HUES48 (cell line): ENCODE results near the gene TBC1D9B.

Experiments
- H3K27ac ChIP-seq: one replicate; pipeline ENCODE4 v1.7.0; 2013; ENCODE audit warnings: low read depth, low read length, inconsistent platforms
- H3K27me3 ChIP-seq: 2 replicates; pipeline ENCODE4 v1.6.1; 2013; ENCODE audit warnings: mild to moderate bottlenecking, low read length; ENCODE audit not compliant: control insufficient read depth, insufficient read depth
- H3K36me3 ChIP-seq: 2 replicates; pipeline ENCODE4 v1.6.1; 2013; ENCODE audit warnings: low read length; ENCODE audit not compliant: control insufficient read depth, insufficient read depth
- H3K4me1 ChIP-seq: 2 replicates; pipeline ENCODE4 v1.6.1; 2013; ENCODE audit warnings: mild to moderate bottlenecking, low read length; ENCODE audit not compliant: control insufficient read depth, insufficient read depth
- H3K4me3 ChIP-seq: 2 replicates; pipeline ENCODE4 v1.5.1; 2013; ENCODE audit warnings: mild to moderate bottlenecking, low read depth, low read length
- H3K9ac ChIP-seq: 2 replicates; pipeline ENCODE4 v1.6.1; 2013; ENCODE audit warnings: mild to moderate bottlenecking, low read depth, low read length, moderate library complexity
- H3K9me3 ChIP-seq: 2 replicates; pipeline ENCODE4 v1.6.1; 2013; ENCODE audit warnings: low read length; ENCODE audit not compliant: control insufficient read depth, insufficient read depth

The TBC1D9B gene

DNA sequence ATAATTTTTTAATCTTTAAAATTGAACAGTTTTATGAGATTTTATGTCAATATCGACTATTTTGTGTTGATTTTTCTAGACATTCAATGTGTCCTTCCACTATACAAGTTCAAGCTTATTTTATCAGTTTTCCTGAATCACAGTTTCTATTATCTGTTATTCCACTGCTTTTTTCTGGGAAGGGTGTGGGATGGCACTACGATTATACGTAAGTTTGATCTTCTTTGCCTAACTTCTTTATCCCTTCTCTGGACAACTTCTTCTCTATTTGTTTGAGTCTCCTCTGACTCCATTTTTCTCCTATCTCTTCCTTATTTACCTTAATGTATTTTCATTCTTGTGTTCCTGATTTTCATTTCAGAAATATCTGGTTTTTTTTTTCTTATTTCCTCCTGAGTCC lies 24.5 kb downstream of the TBC1D9B start:
- peaks cover 63% of the 10 kb centered on the region for H3K36me3 ChIP-seq
- no peaks in the 10 kb centered on the region for H3K27me3 ChIP-seq
- no peak overlapping the region for H3K4me3 ChIP-seq
- H3K27ac ChIP-seq, result no peak overlapping the region
- peaks cover 25% of the 10 kb centered on the region for H3K9me3 ChIP-seq
- no peak overlapping the region for H3K9ac ChIP-seq
- no peaks in the 10 kb centered on the region for H3K4me1 ChIP-seq

DNA sequence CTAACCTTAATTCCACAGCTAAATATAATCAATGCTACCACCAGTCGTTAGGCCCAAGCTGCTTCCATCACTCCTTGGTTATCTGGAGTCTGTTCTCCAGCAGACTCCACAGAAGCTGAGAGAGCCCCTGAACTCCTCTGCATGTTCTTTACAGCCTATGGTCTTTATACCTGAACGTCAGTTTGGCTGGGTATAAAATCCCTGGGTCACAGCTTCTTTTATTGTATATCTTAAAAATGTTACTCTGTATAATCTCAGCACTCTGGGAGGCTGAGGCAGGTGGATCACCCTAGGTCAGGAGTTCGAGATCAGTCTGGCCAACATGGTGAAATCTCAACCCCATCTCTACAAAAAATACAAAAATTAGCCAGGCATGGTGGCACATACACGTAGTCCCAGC lies 25.4 kb downstream of the TBC1D9B start:
- Histone ChIP-seq H3K4me3 (no peak overlapping the region), H3K27me3 (no peaks in the 10 kb centered on the region), H3K27ac (no peak overlapping the region), H3K36me3 (peaks cover 61% of the 10 kb centered on the region), H3K9me3 (peaks cover 25% of the 10 kb centered on the region), H3K4me1 (no peaks in the 10 kb centered on the region), H3K9ac (no peak overlapping the region)

DNA sequence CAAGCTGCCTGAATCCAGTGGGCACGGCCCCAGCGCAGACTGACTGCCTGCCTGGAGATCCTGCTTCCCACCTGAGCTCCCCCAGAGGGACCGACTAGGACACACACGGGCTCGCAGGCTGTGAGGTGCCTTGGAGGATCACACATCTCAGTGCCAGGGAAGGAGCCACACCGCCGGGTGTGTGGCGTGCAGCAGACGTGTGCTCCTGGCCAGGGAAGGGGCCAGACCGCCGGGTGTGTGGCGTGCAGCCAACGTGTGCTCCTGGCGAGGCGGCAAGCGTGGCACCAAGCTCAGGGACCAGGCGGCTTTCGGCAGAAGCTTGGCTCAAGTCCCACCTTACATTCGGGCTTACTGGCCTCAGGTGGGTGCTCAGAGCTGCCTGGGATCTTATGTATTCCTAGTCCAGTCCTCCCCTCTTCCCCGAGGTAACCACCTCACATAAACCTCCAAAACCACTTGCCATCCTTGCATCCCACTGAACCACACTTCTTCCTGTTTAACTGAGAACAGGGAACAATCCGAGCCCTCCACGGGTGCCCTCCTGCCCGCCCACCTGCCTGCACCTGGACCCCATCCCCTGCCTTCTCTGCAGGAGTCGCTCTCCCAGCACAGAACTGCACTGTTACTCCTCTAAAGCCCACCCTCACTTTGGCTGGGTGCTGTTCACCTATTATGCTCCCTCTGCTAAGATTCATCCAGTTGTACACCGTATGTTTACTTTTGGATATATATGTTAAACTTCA lies 26.7 kb downstream of the TBC1D9B start:
- no peaks in the 10 kb centered on the region for H3K4me1 ChIP-seq
- H3K36me3 ChIP-seq, result peaks cover 54% of the 10 kb centered on the region
- H3K9ac ChIP-seq, result no peak overlapping the region
- peaks cover 25% of the 10 kb centered on the region for H3K9me3 ChIP-seq
- H3K27me3 ChIP-seq, result no peaks in the 10 kb centered on the region
- H3K4me3 ChIP-seq, result no peak overlapping the region
- no peak overlapping the region for H3K27ac ChIP-seq

DNA sequence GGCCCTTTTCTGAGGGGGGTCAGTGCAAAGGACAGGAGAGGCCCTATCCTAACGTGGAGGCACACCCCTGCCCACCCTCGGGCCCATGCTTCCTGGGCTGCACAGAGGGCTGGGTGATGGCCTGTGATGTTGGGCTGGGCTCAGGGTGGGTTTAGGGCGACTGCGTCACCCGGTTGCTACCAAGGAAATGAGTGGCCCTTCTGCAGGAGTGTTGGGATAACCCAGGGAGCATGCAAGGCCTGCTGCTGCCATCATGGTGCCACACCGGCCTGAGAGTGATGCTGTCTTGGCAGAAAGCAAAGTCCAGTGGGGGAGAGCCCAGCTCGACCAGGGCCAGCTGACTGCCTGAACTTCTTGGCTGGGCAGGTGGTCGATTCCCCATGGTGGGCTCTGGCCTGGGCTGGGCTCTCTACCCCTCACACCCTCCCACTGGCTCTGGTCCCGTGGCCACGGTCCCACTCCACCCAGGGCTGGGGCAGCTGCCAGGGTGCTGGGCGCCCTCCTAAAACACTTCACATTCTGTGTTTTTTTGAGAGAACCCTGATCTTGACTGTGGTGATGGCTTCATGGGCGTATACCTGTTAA lies 27.5 kb downstream of the TBC1D9B start:
- Histone ChIP-seq H3K36me3 (peaks cover 56% of the 10 kb centered on the region), H3K27me3 (no peaks in the 10 kb centered on the region), H3K9me3 (peaks cover 25% of the 10 kb centered on the region), H3K9ac (no peak overlapping the region), H3K27ac (no peak overlapping the region), H3K4me1 (no peaks in the 10 kb centered on the region), H3K4me3 (no peak overlapping the region)

DNA sequence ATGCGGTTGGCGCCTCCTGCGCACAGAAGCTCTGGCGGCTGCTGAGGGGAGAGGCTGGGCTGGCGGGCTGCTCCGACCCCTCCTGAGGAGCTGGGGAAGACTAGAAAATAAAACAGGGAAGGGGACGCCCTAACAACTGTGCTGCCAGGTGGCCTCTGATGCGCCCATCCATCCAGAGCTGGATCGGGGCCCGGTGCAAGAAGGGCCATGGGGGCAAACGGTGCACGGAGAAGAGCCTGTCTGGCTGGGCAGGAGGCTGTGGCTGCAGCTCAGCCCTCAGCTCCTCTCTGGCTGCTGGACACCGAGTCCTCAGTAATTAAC lies 28.0 kb downstream of the TBC1D9B start:
- H3K27me3 ChIP-seq, result no peaks in the 10 kb centered on the region
- peaks cover 22% of the 10 kb centered on the region for H3K9me3 ChIP-seq
- no peak overlapping the region for H3K9ac ChIP-seq
- H3K27ac ChIP-seq, result no peak overlapping the region
- H3K4me1 ChIP-seq, result no peaks in the 10 kb centered on the region
- H3K4me3 ChIP-seq, result no peak overlapping the region
- peaks cover 57% of the 10 kb centered on the region for H3K36me3 ChIP-seq

DNA sequence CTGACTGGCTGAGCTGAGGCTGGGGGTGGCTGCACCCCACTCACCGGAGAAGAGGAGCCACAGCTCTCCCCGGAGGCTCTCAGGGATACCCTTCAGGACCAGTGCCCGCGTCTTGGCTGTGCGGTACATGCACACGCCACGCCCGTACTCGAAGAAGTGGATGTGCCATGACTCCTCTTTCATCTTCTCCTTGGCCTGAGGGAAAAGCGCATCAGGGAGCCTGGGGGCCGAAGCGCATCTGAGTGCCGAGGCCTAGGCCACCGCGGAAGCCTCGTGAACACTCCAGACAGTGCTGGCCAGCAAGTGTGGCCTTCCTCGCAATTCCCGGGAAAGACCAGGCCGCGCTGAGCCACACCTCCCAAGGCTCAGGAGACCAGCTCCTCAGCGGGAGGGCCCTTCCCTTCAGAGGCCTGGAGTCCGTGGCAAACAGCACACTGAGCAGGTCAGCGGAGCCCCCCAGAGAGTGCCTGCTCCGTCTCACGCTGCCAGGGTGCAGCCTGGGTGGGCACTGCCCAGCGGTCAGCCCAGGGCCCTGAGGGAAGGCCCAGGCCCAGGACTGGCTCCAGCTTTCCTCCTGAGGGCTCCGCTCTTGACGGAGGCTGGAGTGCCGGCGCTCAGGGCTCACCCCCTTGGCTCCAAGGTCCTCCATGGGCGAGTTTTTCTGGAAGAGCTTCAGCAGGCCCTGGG lies 28.6 kb downstream of the TBC1D9B start:
- H3K36me3 ChIP-seq, result peaks cover 57% of the 10 kb centered on the region
- no peak overlapping the region for H3K9ac ChIP-seq

DNA sequence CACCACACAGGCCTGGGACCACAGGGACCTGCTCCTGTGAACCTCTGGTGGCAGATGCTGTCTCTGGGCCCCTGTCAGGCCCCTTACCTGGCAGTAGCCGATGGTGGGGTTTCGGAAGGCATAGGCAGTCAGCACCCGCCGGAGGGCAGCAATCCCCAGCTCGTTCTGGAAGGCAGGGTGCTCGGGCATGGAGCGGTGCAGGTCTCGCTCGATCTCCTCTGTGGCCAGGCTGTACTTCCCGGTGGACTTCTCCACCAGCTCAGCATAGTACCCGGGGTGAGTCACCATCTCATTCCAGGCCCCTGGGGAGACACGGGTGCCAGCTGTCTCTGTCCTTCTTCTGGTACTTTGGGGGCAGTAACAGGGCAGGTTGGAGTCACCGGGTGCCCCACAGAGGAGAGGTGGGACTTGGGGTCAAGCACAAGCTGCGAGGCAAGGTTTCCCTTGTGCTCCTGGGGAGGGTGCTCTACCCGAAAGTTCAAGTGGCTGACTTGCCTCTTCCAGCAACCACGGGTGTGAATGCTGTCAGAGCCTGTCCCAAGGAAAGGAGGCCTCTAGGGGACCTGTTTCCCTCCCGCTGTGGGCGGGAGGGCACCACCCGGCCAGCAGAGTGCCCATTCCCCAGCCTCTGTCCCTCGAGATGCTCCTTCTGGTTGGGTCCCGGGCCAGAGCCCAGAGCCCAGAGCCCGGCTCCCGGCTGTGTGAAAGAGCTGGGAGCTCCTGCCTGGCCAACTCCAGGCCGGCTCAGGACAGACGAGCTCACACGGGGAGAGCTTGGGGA lies 29.3 kb downstream of the TBC1D9B start:
- H3K27ac ChIP-seq, result no peak overlapping the region

More for the DNA sequence above, 28.6 kb downstream of the TBC1D9B start:
- H3K4me3 ChIP-seq, result no peak overlapping the region
- no peaks in the 10 kb centered on the region for H3K27me3 ChIP-seq
- H3K4me1 ChIP-seq, result no peaks in the 10 kb centered on the region
- H3K27ac ChIP-seq, result no peak overlapping the region
- H3K9me3 ChIP-seq, result peaks cover 17% of the 10 kb centered on the region

DNA sequence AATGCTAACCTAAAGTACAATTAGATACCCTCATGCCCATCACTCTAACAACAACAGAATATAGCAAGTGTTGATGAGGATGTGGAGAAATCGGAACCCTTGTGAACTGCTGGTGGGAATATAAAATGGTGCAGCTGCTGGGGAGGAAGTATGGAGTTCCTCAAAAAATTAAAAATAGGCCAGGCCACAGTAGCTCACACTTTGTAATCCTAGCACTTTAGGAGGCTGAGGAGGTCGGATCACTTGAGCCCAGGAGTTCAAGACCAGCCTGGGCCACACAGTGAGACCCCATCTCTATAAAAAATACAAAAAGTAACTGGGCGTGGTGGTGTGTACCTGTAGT lies 31.1 kb downstream of the TBC1D9B start:
- H3K27me3 ChIP-seq, result no peaks in the 10 kb centered on the region
- no peak overlapping the region for H3K27ac ChIP-seq
- H3K9me3 ChIP-seq, result no peaks in the 10 kb centered on the region
- no peak overlapping the region for H3K9ac ChIP-seq
- no peaks in the 10 kb centered on the region for H3K4me1 ChIP-seq
- no peak overlapping the region for H3K4me3 ChIP-seq
- peaks cover 64% of the 10 kb centered on the region for H3K36me3 ChIP-seq

More for the DNA sequence above, 29.3 kb downstream of the TBC1D9B start:
- Histone ChIP-seq H3K27me3 (no peaks in the 10 kb centered on the region), H3K9ac (no peak overlapping the region), H3K4me3 (no peak overlapping the region), H3K36me3 (peaks cover 56% of the 10 kb centered on the region), H3K4me1 (no peaks in the 10 kb centered on the region), H3K9me3 (peaks cover 9% of the 10 kb centered on the region)

DNA sequence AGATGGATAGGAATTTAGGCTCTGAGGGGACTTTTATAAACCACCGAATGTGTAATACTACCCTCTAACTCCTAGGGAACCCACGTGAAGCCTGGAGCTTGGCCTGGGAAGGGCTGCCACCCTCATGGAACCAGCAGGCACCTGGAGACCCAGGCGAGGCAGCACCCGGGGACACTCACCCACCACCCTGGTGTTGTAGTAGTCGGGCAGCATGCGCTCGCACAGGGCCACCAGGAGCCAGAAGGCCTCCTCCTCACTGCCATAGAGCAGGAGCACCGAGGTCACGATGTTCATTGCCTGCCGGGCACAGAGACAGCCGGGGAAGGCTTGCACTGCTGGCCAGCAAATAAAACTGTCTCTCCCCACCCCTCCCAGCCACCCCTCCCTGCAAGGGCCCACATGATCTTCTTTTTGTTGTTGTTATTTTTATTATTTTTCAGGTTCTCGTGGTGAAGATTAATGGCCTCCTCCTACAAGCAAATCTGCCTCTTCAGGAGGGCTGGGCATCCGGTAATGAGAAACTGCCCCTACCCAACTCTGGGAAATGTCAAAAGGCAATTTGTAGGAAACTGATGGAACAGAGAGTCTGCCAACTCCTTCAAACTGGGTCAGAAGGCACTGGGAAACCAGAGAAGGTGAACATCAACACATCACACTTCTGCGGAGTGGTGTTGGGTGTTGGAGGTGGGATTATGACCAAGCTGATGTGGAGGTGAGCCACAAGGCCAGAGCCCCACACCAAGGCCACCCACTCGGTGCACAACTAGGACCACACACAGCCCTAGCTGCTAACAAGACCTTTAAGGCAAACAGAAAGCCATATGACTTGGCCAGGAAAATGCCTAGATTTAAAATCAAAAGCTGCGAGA lies 31.7 kb downstream of the TBC1D9B start:
- Histone ChIP-seq H3K27ac (no peak overlapping the region), H3K9me3 (no peaks in the 10 kb centered on the region), H3K4me1 (no peaks in the 10 kb centered on the region), H3K9ac (no peak overlapping the region), H3K27me3 (no peaks in the 10 kb centered on the region), H3K36me3 (peaks cover 70% of the 10 kb centered on the region), H3K4me3 (no peak overlapping the region)

DNA sequence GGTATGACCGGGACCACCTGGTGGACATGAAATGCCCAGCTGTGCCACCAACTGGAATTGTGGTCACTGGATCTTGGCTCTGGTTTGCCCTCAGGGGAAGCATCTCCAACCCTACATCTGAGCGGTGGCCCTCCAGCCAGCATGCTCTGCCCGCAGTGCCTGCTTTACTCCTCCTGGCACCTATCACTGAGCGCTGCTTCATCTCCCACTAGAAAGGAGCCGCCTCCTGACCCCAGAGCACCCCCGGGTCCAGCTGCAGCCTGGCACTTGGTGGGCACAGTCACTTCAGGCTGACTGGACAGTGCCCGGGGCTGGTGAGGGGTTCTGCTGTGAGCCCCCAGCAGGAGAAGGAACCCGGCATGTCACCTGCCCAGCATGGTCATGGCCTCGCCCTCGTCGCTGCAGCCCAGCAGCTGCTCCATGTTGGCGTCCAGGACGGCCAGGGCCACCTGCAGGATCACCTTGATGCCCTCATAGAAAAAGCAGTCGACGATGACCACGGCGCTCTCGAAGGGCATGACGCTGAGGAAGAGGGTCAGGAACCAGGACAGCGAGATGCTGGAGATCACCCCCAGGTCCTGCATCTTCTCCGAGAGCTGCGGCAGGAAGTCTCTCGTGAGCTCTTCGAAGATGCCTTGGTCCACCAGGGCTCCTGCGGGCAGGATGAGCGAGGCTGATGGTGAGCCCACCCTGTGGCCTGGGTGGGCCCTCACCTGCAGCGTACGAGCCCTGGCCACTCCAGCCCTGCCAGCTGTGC lies 33.0 kb downstream of the TBC1D9B start:
- no peaks in the 10 kb centered on the region for H3K4me1 ChIP-seq
- no peak overlapping the region for H3K9ac ChIP-seq
- H3K36me3 ChIP-seq, result peaks cover 73% of the 10 kb centered on the region
- H3K9me3 ChIP-seq, result no peaks in the 10 kb centered on the region
- H3K27ac ChIP-seq, result no peak overlapping the region
- H3K4me3 ChIP-seq, result no peak overlapping the region
- no peaks in the 10 kb centered on the region for H3K27me3 ChIP-seq
